GM12892 (cell line): ENCODE results near the gene TCTN2.

ENCODE experiments used
- POLR2A ChIP-seq: IDR thresholded peaks from 2 replicates; pipeline ENCODE4 v1.6.1; 2011; ENCODE audit warnings: low read depth, low read length, control low read depth
- POLR2AphosphoS5 ChIP-seq: IDR thresholded peaks from 2 replicates; pipeline ENCODE4 v1.6.1; 2011; ENCODE audit warnings: low read depth, low read length, control low read depth
- TAF1 ChIP-seq: IDR thresholded peaks from 2 replicates; pipeline ENCODE4 v1.6.1; 2011; ENCODE audit warnings: low read depth, mild to moderate bottlenecking, control low read depth, low read length, borderline replicate concordance

DNA sequence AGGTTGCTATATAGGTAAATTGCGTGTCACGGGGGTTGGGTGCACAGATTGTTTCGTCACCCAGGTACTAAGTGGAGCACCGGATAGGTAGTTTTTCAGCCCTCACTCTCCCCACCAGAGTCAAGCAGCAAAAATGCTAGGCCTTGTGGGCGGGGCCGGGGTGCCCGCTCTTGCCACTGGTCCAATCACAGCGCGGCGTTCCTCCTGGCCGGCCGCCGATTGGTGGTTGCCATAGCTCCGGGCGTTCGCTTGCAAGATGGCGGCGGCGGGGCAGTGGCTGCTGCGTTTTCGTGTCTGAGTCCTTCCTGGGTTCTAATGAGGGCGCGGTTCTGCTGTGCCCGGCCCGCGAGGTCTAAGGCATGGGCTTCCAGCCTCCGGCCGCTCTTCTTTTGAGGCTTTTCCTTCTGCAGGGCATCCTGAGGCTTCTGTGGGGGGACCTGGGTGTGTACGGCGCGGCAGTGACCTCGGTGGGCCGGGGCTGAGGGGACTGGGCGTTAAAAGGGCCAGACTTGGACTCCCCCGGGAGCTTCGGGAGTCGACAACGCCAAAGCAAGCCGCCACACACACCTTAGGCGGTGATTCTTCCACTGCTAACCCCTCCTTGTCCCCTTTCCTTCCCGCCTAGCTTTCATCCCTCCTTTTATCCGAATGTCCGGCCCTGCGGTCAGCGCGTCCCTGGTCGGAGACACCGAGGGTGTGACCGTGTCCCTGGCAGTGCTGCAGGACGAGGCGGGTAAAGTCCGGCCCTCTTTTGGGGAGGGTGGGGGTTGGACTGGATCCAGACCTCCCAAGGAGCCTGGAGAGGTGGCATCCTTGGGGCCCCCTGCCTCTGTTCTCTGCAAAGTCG, at the start of gene TCTN2:
- TF ChIP-seq POLR2A (peak; percentile 54; the same call in 1 of the 2 replicates), POLR2AphosphoS5 (no peak), TAF1 (0 out of 2 replicates have a peak, but pooled peaks have one; percentile 13)
